ENCODE data around the gene DNAH3.
A peak's percentile ranks its signal among the peaks of the same experiment; 100 is the strongest.
"Not testable (repeated sequence)": the region's sequence is repeated elsewhere in the genome, so short reads cannot be mapped to it uniquely, and the experiment has no call there.

Gene DNAH3

GRCh38 chr16:20938426-20938825 is 212.2 kb downstream of the DNAH3 start:
- no peak for DNase-seq

- no peak for DNase-seq
Measured at GRCh38 chr16:20937736-20938135, 212.9 kb downstream of the DNAH3 start.

- no peak for DNase-seq
Measured at GRCh38 chr16:20933589-20933988, 217.1 kb downstream of the DNAH3 start.

- DNase-seq: no peak
Measured at GRCh38 chr16:20931066-20931600, 219.5 kb downstream of the DNAH3 start.

DNA sequence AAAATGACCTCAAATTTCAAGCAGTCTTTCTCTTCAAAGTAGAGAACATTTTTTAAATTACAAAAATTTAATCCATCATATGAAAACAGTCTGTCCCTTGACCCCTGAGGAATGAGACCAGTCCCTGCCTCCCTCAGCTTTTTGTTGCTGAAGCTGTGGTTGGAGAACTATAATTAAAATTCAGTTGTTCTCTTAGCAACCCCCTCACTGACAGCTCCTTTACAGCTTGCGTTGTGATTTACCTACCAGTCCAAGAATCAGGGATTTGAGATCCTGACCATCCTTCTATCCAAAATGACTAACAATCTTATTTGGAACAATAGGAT is 220.3 kb downstream of the DNAH3 start:
- no peak for DNase-seq

DNA sequence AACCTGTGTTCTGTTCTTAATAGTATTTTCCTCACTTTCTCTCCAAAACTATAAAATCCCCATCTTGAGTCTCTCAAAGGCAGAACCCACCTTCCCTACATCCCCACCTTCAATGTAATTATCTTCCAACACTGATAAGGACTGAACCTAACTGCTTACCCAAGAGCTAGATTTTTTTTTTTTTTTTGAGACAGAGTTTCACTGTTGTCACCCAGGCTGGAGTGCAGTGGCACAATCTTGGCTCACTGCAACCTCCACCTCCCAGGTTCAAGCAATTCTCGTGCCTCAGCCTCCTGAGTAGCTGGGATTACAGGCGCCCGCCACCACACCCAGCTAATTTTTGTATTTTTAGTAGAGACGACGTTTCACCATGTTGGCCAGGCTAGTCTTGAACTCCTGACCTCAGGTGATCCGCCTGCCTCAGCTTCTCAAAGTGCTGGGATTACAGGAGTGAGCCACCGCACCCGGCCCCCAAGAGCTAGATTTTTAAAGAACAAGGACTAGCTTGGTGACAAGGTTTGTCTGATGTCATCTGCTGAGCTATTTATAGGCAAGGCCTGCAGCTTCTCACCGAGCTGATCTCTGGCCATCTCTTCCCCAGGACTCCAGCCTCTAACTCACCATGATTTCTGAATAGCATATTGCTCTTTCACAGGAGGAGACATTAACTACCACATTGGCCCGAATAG is 220.8 kb downstream of the DNAH3 start:
- DNase-seq: not testable (repeated sequence)

DNA sequence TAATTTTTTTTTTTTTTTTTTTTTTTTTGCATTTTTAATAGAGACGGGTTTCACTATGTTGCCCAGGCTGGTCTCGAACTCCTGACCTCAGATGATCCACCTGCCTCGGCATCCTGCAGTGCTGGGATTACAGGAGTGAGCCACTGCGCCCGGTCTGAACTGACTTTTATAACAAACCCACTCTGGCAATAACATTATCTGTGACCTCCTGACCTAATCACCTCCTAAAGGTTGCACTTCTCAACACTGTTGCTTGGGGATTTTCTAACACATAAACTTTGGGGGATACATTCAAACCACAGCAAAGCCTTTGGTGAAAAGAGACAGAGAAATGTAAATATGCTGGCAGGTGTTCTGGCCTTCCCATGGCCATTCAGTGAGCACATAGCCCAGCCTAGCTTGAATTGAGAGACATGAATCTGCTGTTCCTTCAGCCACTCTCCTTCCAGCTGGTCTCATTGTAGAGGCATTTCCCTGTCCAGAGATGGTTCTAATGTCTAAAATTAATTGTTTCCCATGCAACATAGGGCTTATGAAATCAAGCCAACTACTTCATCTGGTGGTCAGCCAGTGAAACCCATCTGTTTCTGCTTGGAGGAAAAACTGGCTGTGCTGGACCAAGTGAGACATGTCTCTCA is 221.8 kb downstream of the DNAH3 start:
- DNase-seq: no peak

DNA sequence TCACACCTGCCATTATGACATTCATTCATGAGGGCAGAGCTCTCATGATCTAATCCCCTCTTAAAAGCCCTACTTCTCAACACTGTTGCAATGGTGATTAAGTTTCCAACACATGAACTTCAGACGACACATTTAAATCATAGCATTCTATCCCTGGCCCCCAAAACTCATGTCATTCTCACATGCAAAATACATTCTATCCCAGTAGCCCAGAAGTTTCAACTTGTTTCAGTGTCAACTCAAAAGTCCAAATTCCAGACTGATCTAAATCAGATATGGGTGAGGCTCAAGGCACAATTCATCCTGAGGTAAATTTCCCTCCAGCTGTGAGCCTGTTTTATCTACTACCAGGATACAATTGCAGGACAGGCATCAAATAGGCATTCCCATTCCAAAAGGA is 224.9 kb downstream of the DNAH3 start:
- DNase-seq: no peak

DNA sequence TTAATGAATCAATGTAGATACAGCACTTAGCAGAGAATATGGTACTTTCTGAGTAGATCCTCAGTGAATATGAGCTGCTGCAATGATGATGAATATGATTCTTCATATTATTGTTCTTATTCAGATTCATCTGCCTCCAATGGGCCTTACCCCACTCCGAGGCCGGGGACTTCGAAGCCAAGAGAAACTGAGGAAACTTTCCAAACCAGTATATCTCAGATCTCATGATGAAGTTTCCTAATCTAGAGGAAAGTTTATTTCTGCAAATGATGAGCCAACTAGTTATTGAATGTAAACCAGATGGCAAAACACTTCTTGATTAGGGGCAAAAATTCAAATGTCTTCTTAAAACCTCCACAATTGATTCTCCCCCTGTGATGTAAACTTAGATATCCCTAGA is 226.8 kb downstream of the DNAH3 start:
- no peak for DNase-seq

- no peak for DNase-seq
Measured at GRCh38 chr16:20920799-20921198, 229.8 kb downstream of the DNAH3 start.

DNA sequence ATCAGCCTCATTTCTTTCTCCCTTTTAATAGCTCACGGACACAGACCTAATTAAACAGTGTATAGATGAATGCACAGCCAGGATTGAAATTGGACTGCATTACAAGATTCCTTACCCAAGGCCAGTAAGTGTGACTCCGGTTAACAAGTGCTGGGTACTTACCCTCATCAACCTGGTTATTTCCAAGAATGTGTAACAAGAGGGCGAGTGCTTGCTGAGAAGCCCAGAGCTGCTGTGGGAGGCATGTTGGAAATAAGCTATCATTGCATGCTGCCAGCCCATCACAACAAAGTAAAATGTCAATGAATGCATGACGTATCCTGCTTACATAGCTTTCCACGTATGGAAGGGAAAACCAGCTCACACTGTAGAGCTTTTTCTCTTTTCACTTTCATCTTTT is 230.6 kb downstream of the DNAH3 start:
- no peak for DNase-seq

DNA sequence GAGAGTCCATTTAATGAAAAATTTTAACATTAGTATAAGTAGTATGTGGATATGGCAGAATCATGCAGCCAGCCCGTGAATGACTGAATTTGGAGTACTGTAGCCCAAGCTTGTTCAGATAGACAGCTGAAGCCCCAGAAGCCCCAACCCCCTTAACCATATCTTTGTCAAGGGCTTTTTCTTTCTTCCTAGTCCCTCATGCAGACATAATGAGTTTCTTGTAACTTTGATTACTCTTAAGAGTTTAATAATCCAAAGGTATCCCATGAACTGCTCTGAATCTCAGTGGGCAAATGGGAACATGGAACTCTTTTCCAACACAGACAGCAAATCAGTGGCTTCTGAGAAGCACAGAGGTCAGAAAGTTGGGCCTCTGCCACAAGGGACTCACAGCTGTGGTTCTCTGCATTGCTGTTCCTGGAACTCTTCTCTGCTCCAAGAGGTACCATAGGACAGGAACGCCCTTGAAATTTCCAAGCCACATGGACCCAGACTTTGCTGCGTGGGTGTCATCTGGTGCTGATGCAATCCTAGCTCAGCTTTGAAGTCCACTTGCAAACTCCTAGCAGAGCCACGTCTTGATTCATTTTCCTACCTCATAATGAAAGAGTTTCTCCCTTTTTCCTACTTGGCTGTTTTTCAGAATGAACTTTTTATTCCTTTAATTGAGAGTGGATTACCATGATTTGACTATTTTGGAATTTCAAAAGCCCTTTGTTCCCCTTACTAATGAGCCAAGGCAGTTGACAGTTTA is 232.0 kb downstream of the DNAH3 start:
- no peak for DNase-seq

DNA sequence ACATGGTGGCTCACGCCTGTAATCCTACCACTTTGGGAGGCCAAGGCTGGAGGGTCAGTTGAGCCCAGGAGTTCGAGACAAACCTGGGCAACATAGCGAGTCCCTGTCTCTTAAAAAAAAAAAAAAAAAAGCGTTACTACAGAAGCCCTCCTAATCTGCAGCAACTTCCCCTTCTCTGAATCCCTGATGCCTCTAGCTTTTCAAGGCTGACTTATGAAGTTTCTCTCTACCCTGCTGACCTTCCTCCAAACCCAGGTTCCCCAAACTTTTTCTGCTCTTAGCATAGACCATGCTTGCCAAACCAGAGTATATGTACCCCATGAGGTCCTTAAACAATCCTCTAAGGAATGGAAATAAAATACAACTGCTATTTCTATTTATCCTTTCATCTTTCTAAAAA is 233.7 kb downstream of the DNAH3 start:
- no peak for DNase-seq

GRCh38 chr16:20916289-20916688 is 234.4 kb downstream of the DNAH3 start:
- DNase-seq: no peak

GRCh38 chr16:20911361-20911760 is 239.3 kb downstream of the DNAH3 start:
- no peak for DNase-seq

DNA sequence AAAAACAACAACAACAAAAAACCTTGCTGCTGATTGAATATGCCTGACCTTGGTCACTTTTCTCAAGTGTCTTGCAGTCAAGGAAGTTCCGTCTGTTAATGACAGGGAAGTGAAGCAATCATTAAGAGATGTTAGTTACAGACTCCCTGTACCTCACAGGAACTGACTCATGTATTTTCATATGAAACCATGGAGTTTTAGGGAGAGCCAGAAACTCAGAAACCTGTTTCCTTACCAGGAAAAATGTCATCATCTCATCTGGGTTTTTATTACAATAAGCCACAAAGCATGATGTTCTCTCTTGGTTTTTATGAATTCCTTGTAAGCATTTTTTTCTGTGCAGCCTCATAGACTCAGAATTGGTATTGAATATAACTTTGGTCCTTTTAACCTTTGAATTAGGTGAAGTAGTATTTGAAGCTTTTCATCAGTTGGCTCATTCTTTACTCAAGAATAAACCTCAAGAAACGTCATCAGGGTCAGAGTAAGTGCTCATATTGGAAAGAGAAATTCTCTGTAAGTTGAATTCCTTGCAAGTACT is 239.8 kb downstream of the DNAH3 start:
- peak; percentile 33 to 82 for DNase-seq

DNA sequence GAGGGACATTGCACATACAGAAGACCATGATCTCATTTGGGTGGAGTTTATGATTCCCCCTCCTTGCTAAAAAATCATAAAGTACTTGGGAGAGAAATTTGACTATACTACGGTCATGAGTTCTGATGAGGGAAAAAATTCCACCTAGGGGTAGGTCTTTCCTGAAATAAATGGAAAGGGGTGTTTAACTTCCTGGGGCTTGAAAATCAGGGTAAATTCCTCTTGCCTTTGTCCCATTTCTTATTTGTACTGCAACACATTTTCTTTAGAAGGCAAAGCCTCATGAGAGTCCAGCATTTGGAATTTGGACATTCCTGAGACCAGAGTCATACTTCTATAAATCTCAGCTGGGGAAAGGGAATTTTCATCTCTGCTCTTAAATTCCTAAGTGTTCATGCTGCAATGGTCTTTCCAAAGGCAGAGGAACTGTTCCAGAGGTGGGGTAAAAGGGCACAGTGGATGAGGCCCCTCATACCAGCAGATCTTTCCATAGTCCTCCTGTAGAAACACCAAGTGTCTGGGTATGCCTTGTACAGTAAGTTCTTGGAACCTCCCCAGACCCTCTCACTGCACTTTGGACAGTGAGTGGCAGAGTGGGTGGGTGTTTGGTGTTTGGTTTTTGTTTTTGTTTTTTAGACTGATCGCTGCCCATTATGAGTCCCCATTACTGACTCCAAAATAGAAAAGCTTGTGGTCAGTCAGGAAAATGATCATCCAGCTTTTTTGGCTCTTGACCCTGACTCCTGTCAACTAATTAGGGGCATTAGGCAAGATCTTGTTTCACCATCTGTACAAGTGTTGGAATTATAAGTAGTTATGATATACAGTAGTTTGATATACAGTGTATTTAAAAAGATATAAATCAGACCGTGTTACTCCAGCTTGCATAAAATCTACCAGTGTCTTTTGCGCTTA is 244.0 kb downstream of the DNAH3 start:
- DNase-seq: peak in 1 of 2 experiments; percentile 53

- no peak for DNase-seq
Measured at GRCh38 chr16:20905576-20905975, 245.1 kb downstream of the DNAH3 start.

- DNase-seq: peak in 1 of 2 experiments; percentile 52
Measured at GRCh38 chr16:20904507-20905081, 246.1 kb downstream of the DNAH3 start.

DNA sequence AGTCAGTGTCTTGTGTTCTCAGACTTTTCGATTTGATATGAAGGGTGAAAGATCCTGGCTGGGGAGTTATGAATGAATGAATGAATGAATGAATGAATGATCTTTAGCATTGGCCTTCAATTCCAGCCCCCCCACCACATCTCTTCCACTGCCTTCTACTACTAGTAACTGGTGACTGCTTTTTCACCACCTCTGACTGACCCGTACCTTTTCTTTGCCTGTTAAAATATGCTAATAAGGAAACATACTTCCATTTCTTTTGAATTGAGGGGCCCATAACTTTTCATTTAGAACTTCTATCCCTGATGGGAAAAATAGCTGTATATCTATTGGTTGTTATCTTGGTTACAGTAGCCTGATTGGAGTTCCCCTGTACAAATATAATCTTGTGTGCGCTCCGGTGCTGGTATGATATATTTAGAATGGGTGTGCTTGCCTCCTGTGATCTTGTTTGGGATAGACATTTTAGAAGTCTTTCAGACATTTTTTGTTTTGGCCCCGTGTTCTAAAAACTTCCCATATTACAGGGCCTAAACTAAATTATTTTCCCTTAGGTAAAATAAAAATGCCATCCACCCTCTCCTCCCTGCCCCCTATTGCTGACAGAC is 246.6 kb downstream of the DNAH3 start:
- no peak for DNase-seq

DNA sequence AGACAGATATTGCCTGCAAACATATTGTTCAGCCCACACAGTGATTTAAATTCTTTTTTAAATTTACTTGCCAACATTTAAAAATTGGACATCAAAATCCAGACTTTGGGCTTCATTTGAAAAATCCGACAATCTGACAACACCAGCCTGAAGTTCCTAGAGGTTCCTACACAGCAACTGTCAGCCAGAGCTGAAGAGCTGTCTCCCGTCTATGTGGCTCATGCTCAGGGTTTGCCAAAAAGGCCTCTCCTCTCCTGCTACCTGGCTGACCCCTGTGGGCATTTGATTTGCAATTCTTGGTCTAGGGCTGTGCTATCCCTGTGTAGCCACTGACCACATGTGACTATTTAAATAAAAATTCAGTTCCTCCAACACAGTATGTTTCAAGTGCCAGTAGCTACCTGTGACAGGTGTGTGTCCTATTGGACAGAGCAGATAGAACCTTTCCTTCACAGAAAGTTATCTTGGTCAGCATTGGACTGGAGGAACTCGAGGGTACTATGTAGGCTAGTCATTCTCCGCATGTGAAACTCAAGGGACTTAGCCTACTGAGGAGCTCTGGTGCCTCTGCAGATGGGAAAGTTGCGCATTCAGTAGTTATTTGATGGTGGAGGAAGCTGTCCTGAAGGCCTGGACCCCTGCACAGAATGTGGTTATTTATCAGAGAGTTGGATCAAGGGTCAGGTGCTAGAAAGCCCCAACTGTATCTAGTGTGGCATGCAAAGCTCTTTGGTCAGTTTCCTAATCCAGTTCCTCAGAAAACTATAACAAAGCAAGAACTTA is 247.3 kb downstream of the DNAH3 start:
- no peak for DNase-seq

Data from SW 1271 (cell line).